Measurements from ENCODE around the gene C19orf73. TPM values are rescaled to one million over a fixed set of nuclear protein-coding genes. Genes with fewer than 3 reads are reported as not detected.

Gene C19orf73
- total RNA-seq, 2 experiments from 2014 or later: 1.3 to 1.7 TPM

GRCh38 chr19:49071860-49072547 lies 46.9 kb downstream of the C19orf73 start:
- peaks cover 63% of the 10 kb centered on the region for H3K27me3 Mint-ChIP-seq
- H3K9me3 Mint-ChIP-seq: peaks cover 3% of the 10 kb centered on the region
- no peak overlapping the region for H3K27ac Mint-ChIP-seq
- POLR2A ChIA-PET: no interaction called here
- H3K4me3 Mint-ChIP-seq: no peak overlapping the region
- DNase-seq (no peak), ATAC-seq (ENCODE audit: low read depth) (no peak)
- H3K4me1 Mint-ChIP-seq: peaks cover 6% of the 10 kb centered on the region
- H3K36me3 Mint-ChIP-seq: peaks cover 2% of the 10 kb centered on the region

- no peak overlapping the region for H3K27ac Mint-ChIP-seq
Observed at GRCh38 chr19:49070416-49070815, 48.5 kb downstream of the C19orf73 start.

GRCh38 chr19:49069026-49069425 lies 49.9 kb downstream of the C19orf73 start:
- Mint-ChIP-seq H3K4me3 (no peak overlapping the region), H3K27ac (no peak overlapping the region), H3K36me3 (peaks cover 2% of the 10 kb centered on the region), H3K9me3 (peaks cover 3% of the 10 kb centered on the region), H3K4me1 (peaks cover 6% of the 10 kb centered on the region), H3K27me3 (peaks cover 79% of the 10 kb centered on the region)
- no peak for ATAC-seq (ENCODE audit: low read depth)
- no peak for DNase-seq
- POLR2A ChIA-PET: interaction anchor here (1.2 kb wide), 1 partner anchor 9 kb away, joined by 3 read pairs; no protein-coding TSS in a partner anchor

More at GRCh38 chr19:49070416-49070815, 48.5 kb downstream of the C19orf73 start:
- Mint-ChIP-seq H3K9me3 (peaks cover 3% of the 10 kb centered on the region), H3K27me3 (peaks cover 76% of the 10 kb centered on the region), H3K36me3 (peaks cover 2% of the 10 kb centered on the region), H3K4me3 (no peak overlapping the region), H3K4me1 (peaks cover 6% of the 10 kb centered on the region)
- ATAC-seq (ENCODE audit: low read depth) (no peak), DNase-seq (no peak)
- POLR2A ChIA-PET: interaction anchor here (1.2 kb wide), 1 partner anchor 10 kb away, joined by 3 read pairs; no protein-coding TSS in a partner anchor

Other genes with a start within 250 kb of the C19orf73 start
- 10 to 100 TPM; 82.8 to 83.9 TPM for gene PPP1R15A, start 246.7 kb downstream of the C19orf73 start, total RNA-seq
- under 1 TPM in 1 of 2 experiments, not detected in 1; 0.17 TPM for gene TULP2, start 220.4 kb downstream of the C19orf73 start, total RNA-seq
- gene NUCB1, start 218.8 kb downstream of the C19orf73 start, total RNA-seq: 100 to 1,000 TPM; 203 to 214 TPM
- 1 to 10 TPM; 1.7 to 2.6 TPM for gene DHDH, start 185.4 kb downstream of the C19orf73 start, total RNA-seq
- gene BAX, start 164.3 kb downstream of the C19orf73 start, total RNA-seq: 100 to 1,000 TPM; 285 to 296 TPM
- 1,000 to 10,000 TPM; 1,232 to 1,343 TPM for gene FTL, start 153.8 kb downstream of the C19orf73 start, total RNA-seq
- 10 to 100 TPM; 58.0 to 63.1 TPM for gene GYS1, start 125.8 kb downstream of the C19orf73 start, total RNA-seq
- 10 to 100 TPM; 71.3 to 76.1 TPM for gene RUVBL2, start 125.3 kb downstream of the C19orf73 start, total RNA-seq
- gene LHB, start 102.1 kb downstream of the C19orf73 start, total RNA-seq: not detected
- not detected for gene CGB3, start 94.8 kb downstream of the C19orf73 start, total RNA-seq
- not detected for gene CGB2, start 87.3 kb downstream of the C19orf73 start, total RNA-seq
- gene CGB1, start 82.2 kb downstream of the C19orf73 start, total RNA-seq: not detected
- not detected for gene CGB5, start 75.3 kb downstream of the C19orf73 start, total RNA-seq
- gene CGB8, start 70.0 kb downstream of the C19orf73 start, total RNA-seq: not detected
- not detected for gene CGB7, start 61.4 kb downstream of the C19orf73 start, total RNA-seq
- not detected for gene NTF4, start 54.3 kb downstream of the C19orf73 start, total RNA-seq
- not detected for gene KCNA7, start 46.4 kb downstream of the C19orf73 start, total RNA-seq
- 100 to 1,000 TPM; 321 to 328 TPM for gene SNRNP70, start 33.7 kb downstream of the C19orf73 start, total RNA-seq
- 10 to 100 TPM in 1 of 2 experiments, 1 to 10 TPM in 1; 8.9 to 10.1 TPM for gene LIN7B, start 4.8 kb downstream of the C19orf73 start, total RNA-seq
- gene PPFIA3, start 401 bp upstream of the C19orf73 start, total RNA-seq: 1 to 10 TPM; 3.6 to 4.6 TPM
- gene HRC, start 36.3 kb upstream of the C19orf73 start, total RNA-seq: not detected
- under 1 TPM; 0.19 to 0.34 TPM for gene TRPM4, start 38.6 kb upstream of the C19orf73 start, total RNA-seq
- 1 to 10 TPM; 3.7 to 5.1 TPM for gene SLC6A16, start 206.0 kb upstream of the C19orf73 start, total RNA-seq
- gene CD37, start 216.3 kb upstream of the C19orf73 start, total RNA-seq: 100 to 1,000 TPM; 246 to 258 TPM
- not detected for gene TEAD2, start 243.3 kb upstream of the C19orf73 start, total RNA-seq
- not detected for gene DKKL1, start 244.7 kb upstream of the C19orf73 start, total RNA-seq

All from activated naive CD8-positive, alpha-beta T cell treated with anti-CD3 and anti-CD28 coated beads, Interleukin-2, amount 10 ng/mL, durations not matched to agents 7 days and 5 days (primary cell).